ENCODE results near the gene GMIP. TPM values are rescaled to one million over a fixed set of nuclear protein-coding genes. Genes with fewer than 3 reads are reported as not detected.

The GMIP gene
- total and polyA plus RNA-seq, 2 of the 13 experiments (the other 11 are each of a cell fraction or from before 2014, with no cell fraction given): 1.5 to 1.8 TPM

- Histone ChIP-seq H3K4me3 (replicated peaks in 1 of 3; ENCODE audit: insufficient read depth in 1 of 3, low read depth in 2 of 3, low read length in 3 of 3) (no peak overlapping the region), H4K20me1 (ENCODE audit: insufficient read depth, low read length) (no peaks in the 10 kb centered on the region), H3K79me2 (ENCODE audit: insufficient read depth, low read length) (no peaks in the 10 kb centered on the region), H3K27me3 (ENCODE audit: control insufficient read depth in 1 of 2, insufficient read depth in 2 of 2, low read length in 2 of 2) (peaks cover 0 to 5% of the 10 kb centered on the region in 2 experiments; a peak in 2 of 5 replicates), H3K9me3 (ENCODE audit: low read length) (no peaks in the 10 kb centered on the region), H3K9ac (ENCODE audit: insufficient read depth, low read depth, low read length) (no peak overlapping the region), H3K4me2 (ENCODE audit: low read depth, low read length) (no peak overlapping the region), H3K36me3 (replicated peaks in 1 of 2; ENCODE audit: control insufficient read depth in 1 of 2, insufficient read depth in 2 of 2, low read length in 2 of 2) (no peaks in the 10 kb centered on the region), H3K27ac (ENCODE audit: extremely low read length, insufficient read depth, low read length) (no peak overlapping the region), H2AFZ (ENCODE audit: low read length) (no peak overlapping the region), H3K4me1 (ENCODE audit: insufficient read depth, low read length) (peaks cover 10% of the 10 kb centered on the region)
- WGBS (ENCODE audit: low lambda C conversion rate): 32% methylated on average over 4 of the region's 4 CpGs
- ChIA-PET CTCF (ENCODE audit: low intra/inter-chr PET ratio, low total read pairs) (no interaction called here), POLR2A (no interaction called here)
- FAIRE-seq (no peak), ATAC-seq (no peak), DNase-seq (ENCODE audit: low spot score) (no peak)
- in situ Hi-C loops (cut with HindIII; ENCODE audit: extremely low pct_ligation_motif_present, low pct_unique_long_range_greater_than_20kb) (no loop called here), intact Hi-C loops (cut with micrococcal nuclease; ENCODE audit: unreplicated experiment) (no loop called here)
- BruUV-seq (replicated peaks): no TSS peak
- TF ChIP-seq HDAC2 (CRISPR knock-in tag; IDR thresholded peaks at IDR 0.05) (no peak), SPEN (CRISPR knock-in tag; IDR thresholded peaks at IDR 0.05; ENCODE audit: low read depth) (no peak), ZC3H4 (CRISPR knock-in tag; IDR thresholded peaks at IDR 0.05; ENCODE audit: borderline replicate concordance) (no peak), FOXP1 (IDR thresholded peaks at IDR 0.05) (no peak), FOXP1 (CRISPR knock-in tag; IDR thresholded peaks at IDR 0.05) (no peak), ONECUT2 (CRISPR knock-in tag; IDR thresholded peaks at IDR 0.05) (no peak), JUN (CRISPR knock-in tag; IDR thresholded peaks at IDR 0.05) (no peak), KLF12 (CRISPR knock-in tag; IDR thresholded peaks at IDR 0.05; ENCODE audit: borderline replicate concordance) (no peak), ELF3 (CRISPR knock-in tag; IDR thresholded peaks at IDR 0.05) (no peak), HOXA5 (CRISPR knock-in tag; IDR thresholded peaks at IDR 0.05) (no peak), ZNF839 (CRISPR knock-in tag; IDR thresholded peaks at IDR 0.05; ENCODE audit: borderline replicate concordance) (no peak), ZNF567 (CRISPR knock-in tag; IDR thresholded peaks at IDR 0.05; ENCODE audit: borderline replicate concordance) (no peak), KAT2B (IDR thresholded peaks at IDR 0.05; ENCODE audit: borderline replicate concordance, low read depth, low read length) (no peak)
- TF ChIP-seq, protein P1, sequence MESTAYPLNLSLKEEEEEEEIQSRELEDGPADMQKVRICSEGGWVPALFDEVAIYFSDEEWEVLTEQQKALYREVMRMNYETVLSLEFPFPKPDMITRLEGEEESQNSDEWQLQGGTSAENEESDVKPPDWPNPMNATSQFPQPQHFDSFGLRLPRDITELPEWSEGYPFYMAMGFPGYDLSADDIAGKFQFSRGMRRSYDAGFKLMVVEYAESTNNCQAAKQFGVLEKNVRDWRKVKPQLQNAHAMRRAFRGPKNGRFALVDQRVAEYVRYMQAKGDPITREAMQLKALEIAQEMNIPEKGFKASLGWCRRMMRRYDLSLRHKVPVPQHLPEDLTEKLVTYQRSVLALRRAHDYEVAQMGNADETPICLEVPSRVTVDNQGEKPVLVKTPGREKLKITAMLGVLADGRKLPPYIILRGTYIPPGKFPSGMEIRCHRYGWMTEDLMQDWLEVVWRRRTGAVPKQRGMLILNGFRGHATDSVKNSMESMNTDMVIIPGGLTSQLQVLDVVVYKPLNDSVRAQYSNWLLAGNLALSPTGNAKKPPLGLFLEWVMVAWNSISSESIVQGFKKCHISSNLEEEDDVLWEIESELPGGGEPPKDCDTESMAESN (CRISPR knock-in tag; conservative IDR thresholded peaks at IDR 0.05): no peak
- TF ChIP-seq, protein P2, sequence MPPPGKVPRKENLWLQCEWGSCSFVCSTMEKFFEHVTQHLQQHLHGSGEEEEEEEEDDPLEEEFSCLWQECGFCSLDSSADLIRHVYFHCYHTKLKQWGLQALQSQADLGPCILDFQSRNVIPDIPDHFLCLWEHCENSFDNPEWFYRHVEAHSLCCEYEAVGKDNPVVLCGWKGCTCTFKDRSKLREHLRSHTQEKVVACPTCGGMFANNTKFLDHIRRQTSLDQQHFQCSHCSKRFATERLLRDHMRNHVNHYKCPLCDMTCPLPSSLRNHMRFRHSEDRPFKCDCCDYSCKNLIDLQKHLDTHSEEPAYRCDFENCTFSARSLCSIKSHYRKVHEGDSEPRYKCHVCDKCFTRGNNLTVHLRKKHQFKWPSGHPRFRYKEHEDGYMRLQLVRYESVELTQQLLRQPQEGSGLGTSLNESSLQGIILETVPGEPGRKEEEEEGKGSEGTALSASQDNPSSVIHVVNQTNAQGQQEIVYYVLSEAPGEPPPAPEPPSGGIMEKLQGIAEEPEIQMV (CRISPR knock-in tag; IDR thresholded peaks at IDR 0.05; ENCODE audit: low read depth): no peak
Measured at GRCh38 chr19:19613506-19613905, 30.0 kb downstream of the GMIP start.

All from HepG2 (cell line).